ENCODE data around the gene RIPOR3. TPM values are rescaled to one million over a fixed set of nuclear protein-coding genes. Genes with fewer than 3 reads are reported as not detected.
"Not testable (repeated sequence)": the region's sequence is repeated elsewhere in the genome, so short reads cannot be mapped to it uniquely, and the experiment has no call there.

The RIPOR3 gene
- total RNA-seq, 2 experiments from 2014 or later: 0.53 TPM; not detected in 1

GRCh38 chr20:50571466-50571865 is 119.9 kb downstream of the RIPOR3 start:
- Histone ChIP-seq H3K9me2 (ENCODE audit: insufficient read depth, low read length) (no peaks in the 10 kb centered on the region), H3K4me3 (ENCODE audit: low read depth, low read length, poor library complexity, severe bottlenecking) (no peak overlapping the region), H3K4me2 (ENCODE audit: low read length) (no peak overlapping the region), H3K27ac (ENCODE audit: low read depth, low read length, poor library complexity, severe bottlenecking) (no peak overlapping the region), H3K4me1 (ENCODE audit: insufficient read depth, low read length, poor library complexity, severe bottlenecking) (no peaks in the 10 kb centered on the region), H2AFZ (ENCODE audit: low read length) (no peak overlapping the region), H3K9me3 (ENCODE audit: low read length) (no peaks in the 10 kb centered on the region), H3K79me2 (ENCODE audit: insufficient read depth, low read depth, low read length) (no peaks in the 10 kb centered on the region), H3K36me3 (ENCODE audit: insufficient read depth, low read length) (peaks cover 14% of the 10 kb centered on the region; the same call in 1 of the 2 replicates), H4K20me1 (ENCODE audit: insufficient read depth, low read length) (no peaks in the 10 kb centered on the region)
- POLR2A ChIA-PET: interaction anchor here (0.5 kb wide), 1 partner anchor 108 kb away, joined by 3 read pairs; no protein-coding TSS in a partner anchor
- intact Hi-C loops (cut with micrococcal nuclease; ENCODE audit: unreplicated experiment): loop anchor here (2.0 kb wide), 1 partner anchor 67 kb away; no protein-coding TSS in a partner anchor
- CTCF ChIA-PET (ENCODE audit: unreplicated experiment): no interaction called here
- BruUV-seq (replicated peaks): no TSS peak
- no peak for TF ChIP-seq EZH2phosphoT487 (IDR thresholded peaks at IDR 0.05; ENCODE audit: borderline replicate concordance, low read depth, low read length)
- TF ChIP-seq, protein P1, sequence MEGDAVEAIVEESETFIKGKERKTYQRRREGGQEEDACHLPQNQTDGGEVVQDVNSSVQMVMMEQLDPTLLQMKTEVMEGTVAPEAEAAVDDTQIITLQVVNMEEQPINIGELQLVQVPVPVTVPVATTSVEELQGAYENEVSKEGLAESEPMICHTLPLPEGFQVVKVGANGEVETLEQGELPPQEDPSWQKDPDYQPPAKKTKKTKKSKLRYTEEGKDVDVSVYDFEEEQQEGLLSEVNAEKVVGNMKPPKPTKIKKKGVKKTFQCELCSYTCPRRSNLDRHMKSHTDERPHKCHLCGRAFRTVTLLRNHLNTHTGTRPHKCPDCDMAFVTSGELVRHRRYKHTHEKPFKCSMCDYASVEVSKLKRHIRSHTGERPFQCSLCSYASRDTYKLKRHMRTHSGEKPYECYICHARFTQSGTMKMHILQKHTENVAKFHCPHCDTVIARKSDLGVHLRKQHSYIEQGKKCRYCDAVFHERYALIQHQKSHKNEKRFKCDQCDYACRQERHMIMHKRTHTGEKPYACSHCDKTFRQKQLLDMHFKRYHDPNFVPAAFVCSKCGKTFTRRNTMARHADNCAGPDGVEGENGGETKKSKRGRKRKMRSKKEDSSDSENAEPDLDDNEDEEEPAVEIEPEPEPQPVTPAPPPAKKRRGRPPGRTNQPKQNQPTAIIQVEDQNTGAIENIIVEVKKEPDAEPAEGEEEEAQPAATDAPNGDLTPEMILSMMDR (conservative IDR thresholded peaks at IDR 0.05; ENCODE audit: low read length): no peak
- DNase-seq (ENCODE audit: low spot score): no peak

GRCh38 chr20:50569864-50570836 is 121.2 kb downstream of the RIPOR3 start:
- Histone ChIP-seq H3K4me1 (ENCODE audit: insufficient read depth, low read length, poor library complexity, severe bottlenecking) (no peaks in the 10 kb centered on the region), H3K9me2 (ENCODE audit: insufficient read depth, low read length) (no peaks in the 10 kb centered on the region), H3K27ac (ENCODE audit: low read depth, low read length, poor library complexity, severe bottlenecking) (no peak overlapping the region), H3K36me3 (ENCODE audit: insufficient read depth, low read length) (peaks cover 11% of the 10 kb centered on the region; the same call in 1 of the 2 replicates), H3K4me3 (ENCODE audit: low read depth, low read length, poor library complexity, severe bottlenecking) (no peak overlapping the region), H2AFZ (ENCODE audit: low read length) (no peak overlapping the region), H3K4me2 (ENCODE audit: low read length) (no peak overlapping the region), H3K9me3 (ENCODE audit: low read length) (no peaks in the 10 kb centered on the region), H3K79me2 (ENCODE audit: insufficient read depth, low read depth, low read length) (no peaks in the 10 kb centered on the region), H4K20me1 (ENCODE audit: insufficient read depth, low read length) (no peaks in the 10 kb centered on the region)
- POLR2A ChIA-PET: interaction anchor here (0.5 to 0.8 kb wide), 2 partner anchors 12 to 14 kb away, joined by 4 to 5 read pairs; no protein-coding TSS in a partner anchor
- CTCF ChIA-PET (ENCODE audit: unreplicated experiment): no interaction called here
- intact Hi-C loops (cut with micrococcal nuclease; ENCODE audit: unreplicated experiment): loop anchor here (2.0 kb wide), 1 partner anchor 65 kb away; no protein-coding TSS in a partner anchor
- no TSS peak for BruUV-seq (replicated peaks)
- TF ChIP-seq, protein P1 (conservative IDR thresholded peaks at IDR 0.05; ENCODE audit: low read length): peak; percentile 62
- TF ChIP-seq EZH2phosphoT487 (IDR thresholded peaks at IDR 0.05; ENCODE audit: borderline replicate concordance, low read depth, low read length): no peak
- peak; percentile 38 for DNase-seq (ENCODE audit: low spot score)

- H3K27ac ChIP-seq (ENCODE audit: low read depth, low read length, poor library complexity, severe bottlenecking); H3K4me3 ChIP-seq (ENCODE audit: low read depth, low read length, poor library complexity, severe bottlenecking); H3K79me2 ChIP-seq (ENCODE audit: insufficient read depth, low read depth, low read length); CTCF ChIA-PET (ENCODE audit: unreplicated experiment); H3K9me2 ChIP-seq (ENCODE audit: insufficient read depth, low read length); H3K9me3 ChIP-seq (ENCODE audit: low read length); H3K4me1 ChIP-seq (ENCODE audit: insufficient read depth, low read length, poor library complexity, severe bottlenecking); H3K4me2 ChIP-seq (ENCODE audit: low read length); H4K20me1 ChIP-seq (ENCODE audit: insufficient read depth, low read length); DNase-seq (ENCODE audit: low spot score); BruUV-seq (replicated peaks); H2AFZ ChIP-seq (ENCODE audit: low read length); intact Hi-C loops (cut with micrococcal nuclease; ENCODE audit: unreplicated experiment): not testable (repeated sequence)
- POLR2A ChIA-PET: interaction anchor here (0.6 kb wide), 1 partner anchor 67 kb away, joined by 3 read pairs; no protein-coding TSS in a partner anchor
- H3K36me3 ChIP-seq (ENCODE audit: insufficient read depth, low read length): peaks cover 10% of the 10 kb centered on the region; the same call in 1 of the 2 replicates
Measured at GRCh38 chr20:50569487-50569863, 121.9 kb downstream of the RIPOR3 start.

Measured in OCI-LY7 (cell line).